NOMO-1 treated with dmso at 0.1 percent for 144 hours (cell line): ENCODE results near the gene ITCH.
"Not testable (repeated sequence)": the region's sequence is repeated elsewhere in the genome, so short reads cannot be mapped to it uniquely, and the experiment has no call there.

ENCODE experiments used
- DNase-seq: peaks from one replicate; lab custom pipeline; 2025; ENCODE audit not compliant: unreplicated experiment; lab: John Stamatoyannopoulos, UW

The ITCH gene

GRCh38 chr20:34497596-34497995 is 134.5 kb downstream of the ITCH start:
- DNase-seq, result not testable (repeated sequence)

- no peak for DNase-seq
Measured at GRCh38 chr20:34500823-34501222, 137.8 kb downstream of the ITCH start.

DNA sequence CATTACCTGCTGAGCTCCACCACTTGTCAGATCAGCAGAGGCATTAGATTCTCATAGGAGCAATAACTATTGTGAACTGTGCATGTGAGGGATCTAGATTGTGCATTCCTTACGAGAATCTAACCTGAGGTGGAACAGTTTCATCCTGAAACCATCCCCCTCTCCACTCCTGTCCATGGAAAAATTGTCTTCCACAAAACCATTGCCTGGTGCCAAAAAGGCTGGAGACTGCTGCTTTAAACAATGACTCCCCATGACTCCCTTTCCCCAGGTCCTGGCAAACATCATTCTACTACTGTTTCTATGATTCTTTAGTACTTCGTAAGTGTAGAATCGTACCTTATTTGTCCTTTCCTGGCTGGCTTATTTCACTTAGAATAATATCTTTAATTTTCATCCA is 143.4 kb downstream of the ITCH start:
- no peak for DNase-seq

DNA sequence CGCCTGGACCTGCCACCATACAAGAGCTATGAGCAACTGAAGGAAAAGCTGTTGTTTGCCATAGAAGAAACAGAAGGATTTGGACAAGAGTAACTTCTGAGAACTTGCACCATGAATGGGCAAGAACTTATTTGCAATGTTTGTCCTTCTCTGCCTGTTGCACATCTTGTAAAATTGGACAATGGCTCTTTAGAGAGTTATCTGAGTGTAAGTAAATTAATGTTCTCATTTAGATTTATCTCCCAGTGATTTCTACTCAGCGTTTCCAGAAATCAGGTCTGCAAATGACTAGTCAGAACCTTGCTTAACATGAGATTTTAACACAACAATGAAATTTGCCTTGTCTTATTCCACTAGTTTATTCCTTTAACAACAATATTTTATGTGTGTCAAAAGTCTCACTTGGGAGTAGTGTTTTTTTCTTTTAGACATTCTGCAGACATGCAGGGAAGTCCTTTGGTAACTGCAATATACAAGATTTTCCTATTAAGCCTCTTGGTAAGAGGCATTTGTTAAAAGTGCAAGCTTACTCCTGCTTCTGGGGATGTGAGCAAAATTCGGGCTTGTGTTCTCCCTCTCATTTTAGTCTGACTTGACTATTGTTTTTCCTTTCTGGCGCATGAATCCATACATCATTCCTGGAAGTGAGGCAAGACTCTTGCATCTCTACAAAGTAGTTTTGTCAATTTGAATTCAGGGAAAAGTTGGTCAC is 144.8 kb downstream of the ITCH start:
- no peak for DNase-seq

DNA sequence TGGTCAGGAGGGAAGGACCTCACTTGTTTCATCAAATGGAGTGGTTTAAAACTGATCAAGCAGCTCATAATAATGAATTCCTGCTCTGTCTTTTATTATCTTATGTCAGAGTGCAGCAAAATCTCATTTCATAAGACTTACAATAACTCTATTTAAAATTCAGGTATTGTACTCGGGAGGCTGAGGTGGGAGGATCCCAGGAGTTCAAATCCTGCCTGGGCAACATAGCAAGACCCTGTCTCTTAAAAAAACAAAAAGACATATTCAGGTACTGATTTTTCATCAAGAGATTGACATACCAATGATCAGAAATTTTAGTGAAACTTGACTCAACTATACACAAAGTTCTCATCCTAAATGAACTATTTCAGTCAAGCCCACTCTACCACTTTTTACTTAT is 147.5 kb downstream of the ITCH start:
- DNase-seq, result no peak

DNA sequence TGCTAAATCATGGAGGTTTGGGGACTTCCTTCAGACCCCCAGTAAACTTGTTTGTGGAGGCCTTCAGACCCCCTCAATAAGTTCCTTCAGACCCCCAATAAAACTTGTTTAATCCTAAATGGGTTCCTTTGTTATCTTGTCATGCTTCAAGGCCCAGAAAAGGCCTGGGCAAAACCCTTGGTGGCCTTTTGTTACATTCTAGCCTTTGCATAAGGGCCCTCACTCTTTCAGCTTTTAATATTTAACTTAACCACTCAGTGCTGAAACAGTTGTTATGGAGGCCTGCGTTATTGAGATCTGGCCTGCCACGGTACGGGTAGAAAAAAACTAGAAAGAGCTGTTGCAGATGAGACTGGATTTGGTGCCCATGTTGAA is 148.8 kb downstream of the ITCH start:
- DNase-seq, result no peak

DNA sequence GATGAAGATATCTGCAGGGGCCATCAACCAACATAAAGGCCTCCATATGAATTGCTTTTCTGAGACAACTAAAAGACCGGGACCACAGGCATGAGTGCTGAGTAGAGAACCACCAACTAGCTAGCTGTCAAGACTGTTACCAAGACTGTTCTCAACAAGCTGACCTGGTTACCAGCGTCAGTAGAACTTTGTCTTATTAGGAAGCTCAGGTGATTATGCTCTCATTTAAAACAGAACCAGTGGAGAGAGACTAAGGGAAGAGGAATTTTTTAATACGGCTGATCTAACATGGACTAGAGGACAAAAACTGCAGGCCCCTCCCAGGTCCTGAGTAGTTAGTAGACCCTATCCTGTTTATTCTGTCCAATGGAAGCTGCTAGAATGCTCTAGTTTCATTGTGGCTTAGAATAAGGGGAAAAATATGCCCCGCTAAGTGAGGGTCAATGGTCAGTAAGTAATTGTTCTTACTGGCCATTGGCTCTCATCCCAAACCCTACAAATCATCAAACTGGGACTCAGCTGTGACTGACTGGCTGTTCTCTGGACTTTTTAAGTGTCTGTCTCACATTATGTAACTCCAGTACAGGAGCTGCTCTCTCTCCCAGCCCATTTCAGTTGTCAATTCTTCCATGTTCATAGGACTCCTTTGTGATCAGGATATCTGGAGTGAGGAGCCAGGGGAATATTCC is 149.3 kb downstream of the ITCH start:
- DNase-seq, result no peak

DNA sequence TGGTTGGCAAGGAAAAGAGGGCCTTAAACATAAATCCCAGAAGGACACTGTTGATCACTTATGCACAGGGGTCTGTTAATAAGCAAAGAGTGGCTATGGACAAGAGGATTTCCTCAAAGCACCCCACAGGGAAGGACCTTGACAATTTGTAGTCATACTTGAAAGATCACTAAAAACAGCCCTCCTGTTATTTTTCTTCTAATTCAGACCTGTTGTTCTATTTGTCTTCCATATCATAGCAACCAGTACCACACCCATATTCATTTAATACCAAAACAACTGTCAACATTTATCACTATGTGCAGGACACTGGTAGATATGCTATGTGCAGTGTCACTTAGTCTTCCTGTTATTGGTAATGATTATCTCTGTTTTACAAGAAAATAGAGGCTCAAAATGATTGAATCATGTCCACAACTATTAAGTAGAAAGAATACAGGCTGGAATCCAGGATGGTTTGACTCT is 149.9 kb downstream of the ITCH start:
- DNase-seq, result no peak

DNA sequence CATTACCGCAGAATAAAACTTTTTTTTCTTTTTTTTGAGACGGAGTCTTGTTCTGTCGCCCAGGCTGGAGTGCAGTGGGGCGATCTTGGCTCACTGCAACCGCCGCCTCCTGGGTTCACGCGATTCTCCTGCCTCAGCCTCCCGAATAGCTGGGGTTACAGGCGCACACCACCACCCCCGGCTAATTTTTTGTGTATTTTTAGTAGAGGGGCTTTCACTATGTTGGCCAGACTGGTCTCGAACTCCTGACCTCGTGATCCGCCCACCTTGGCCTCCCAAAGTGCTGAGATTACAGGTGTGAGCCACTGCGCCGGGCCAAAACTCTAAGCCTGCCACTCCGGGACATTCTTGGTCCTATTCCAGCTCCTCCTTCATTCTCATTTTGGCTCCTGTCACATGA is 151.0 kb downstream of the ITCH start:
- not testable (repeated sequence) for DNase-seq

DNA sequence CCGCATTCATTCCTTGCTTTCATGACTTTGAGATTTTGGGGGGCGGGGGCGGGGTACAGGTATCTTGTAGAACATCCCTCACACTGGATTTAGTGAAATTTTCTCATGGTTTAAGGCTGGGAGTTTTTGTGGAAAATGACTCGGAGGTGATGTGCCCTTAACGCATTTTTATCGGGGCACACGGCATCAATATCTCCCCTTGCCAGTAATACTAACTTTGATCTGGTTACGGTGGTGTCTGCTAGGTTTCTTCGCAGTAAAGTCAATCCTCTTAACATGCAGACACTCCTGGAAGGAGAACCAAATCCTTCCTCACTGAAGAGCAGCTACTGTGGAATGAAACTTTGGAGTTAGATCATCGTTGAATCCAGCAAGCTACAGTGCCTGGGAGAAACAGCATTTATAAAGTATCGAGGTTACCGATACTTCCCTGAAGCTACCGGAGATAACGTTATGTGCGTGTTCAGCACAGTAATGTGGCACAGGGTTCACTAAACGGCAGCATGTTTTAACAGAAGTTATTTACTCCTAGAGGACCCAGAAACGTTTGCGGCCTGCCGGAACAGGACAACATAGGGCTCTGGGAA is 151.9 kb downstream of the ITCH start:
- DNase-seq, result no peak

DNA sequence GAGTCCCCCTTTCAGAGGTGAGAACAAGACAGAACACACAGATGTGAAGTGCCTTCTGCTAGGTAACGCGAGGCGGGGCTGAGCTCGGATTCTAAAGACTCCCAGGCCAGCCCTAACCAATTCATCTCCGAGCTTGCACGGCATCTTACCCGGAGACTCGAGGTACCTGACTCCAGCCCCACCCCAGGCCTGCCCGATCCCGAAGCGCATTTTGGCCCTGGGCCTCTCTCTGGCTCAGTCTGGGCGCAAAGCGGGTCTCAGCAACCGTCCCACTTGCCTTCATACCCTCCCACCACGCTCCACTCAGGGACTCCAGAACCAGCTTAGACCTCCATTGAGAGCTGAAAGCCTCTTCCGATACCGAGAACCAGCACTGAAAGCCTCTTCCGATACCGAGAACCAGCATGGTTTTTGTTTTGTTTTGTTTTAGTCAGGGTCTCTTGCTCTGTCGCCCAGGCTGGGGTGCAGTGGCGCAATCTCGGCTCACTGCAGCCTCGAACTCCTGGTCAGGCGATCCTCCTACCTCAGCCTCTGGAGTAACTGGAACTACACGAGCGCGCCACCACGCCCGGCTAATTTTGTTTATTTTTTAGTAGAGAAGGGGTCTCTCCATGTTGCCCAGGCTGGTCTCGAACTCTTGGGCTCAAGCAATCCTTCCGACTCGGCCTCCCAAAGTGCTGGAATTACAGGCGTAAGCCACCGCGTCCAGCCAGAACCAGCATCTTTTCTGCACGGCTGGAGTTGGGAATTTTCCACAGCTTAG is 152.6 kb downstream of the ITCH start:
- no peak for DNase-seq

- DNase-seq, result peak; percentile 70
Measured at GRCh38 chr20:34516247-34517113, 153.4 kb downstream of the ITCH start, which contains the start of gene DYNLRB1. Gene DYNLRB1, plus strand, starts transcription at chr20:34516422. Its CDS starts 37 bp downstream, at chr20:34516459.

- no peak for DNase-seq
Measured at GRCh38 chr20:34517114-34517505, 154.0 kb downstream of the ITCH start.

DNA sequence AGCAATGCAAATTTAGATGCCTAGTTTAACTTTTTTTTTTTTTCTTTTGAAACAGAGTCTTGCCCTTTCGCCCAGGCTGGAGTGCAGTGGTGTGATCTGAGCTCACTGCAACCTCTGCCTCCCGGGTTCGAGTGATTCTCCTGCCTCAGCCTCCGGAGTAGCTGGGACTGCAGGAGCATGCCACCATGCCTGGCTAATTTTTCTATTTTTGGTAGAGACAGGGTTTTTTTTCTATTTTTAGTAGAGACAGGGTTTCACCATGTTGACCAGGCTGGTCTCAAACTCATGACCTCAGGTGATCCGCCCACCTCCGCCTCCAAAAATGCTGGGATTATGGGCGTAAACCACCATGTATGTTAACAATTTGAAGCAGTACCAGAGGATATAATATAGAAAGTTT is 155.8 kb downstream of the ITCH start:
- not testable (repeated sequence) for DNase-seq

DNA sequence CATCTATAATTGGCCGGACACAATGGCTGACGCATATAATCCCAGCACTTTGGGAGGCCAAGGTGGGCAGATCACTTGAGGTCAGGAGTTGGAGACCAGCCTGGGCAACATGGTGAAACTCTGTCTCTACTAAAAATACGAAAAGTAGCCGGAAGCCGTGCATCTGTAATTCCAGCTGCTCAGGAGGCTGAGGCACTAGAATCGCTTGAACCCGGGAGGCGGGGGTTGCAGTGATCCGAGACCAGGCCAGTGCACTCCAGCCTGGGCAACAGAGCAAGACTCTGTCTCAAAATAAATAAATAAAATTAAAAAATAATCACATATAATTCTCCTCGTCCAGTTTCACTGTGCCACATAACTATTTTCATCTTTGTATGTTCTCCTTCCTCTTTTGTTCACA is 156.8 kb downstream of the ITCH start:
- DNase-seq, result not testable (repeated sequence)

GRCh38 chr20:34522969-34523871 is 160.1 kb downstream of the ITCH start:
- DNase-seq, result no peak

- DNase-seq, result no peak
Measured at GRCh38 chr20:34524426-34524825, 161.4 kb downstream of the ITCH start.

GRCh38 chr20:34525342-34525708 is 162.3 kb downstream of the ITCH start:
- DNase-seq, result no peak

GRCh38 chr20:34525709-34526416 is 162.8 kb downstream of the ITCH start:
- no peak for DNase-seq
